Mucosa of rectum (tissue), 2 donors: Measurements from ENCODE around the gene MIB2.
"Not testable (repeated sequence)": the region's sequence is repeated elsewhere in the genome, so short reads cannot be mapped to it uniquely, and the experiment has no call there.

Source experiments
- H3K27ac ChIP-seq, 2 donors: one replicate each; pipeline ENCODE4 v1.7.0; 2013; ENCODE audit warnings: inconsistent platforms in 2 of 2, low read depth in 2 of 2, low read length in 2 of 2
- H3K27me3 ChIP-seq, 2 donors: one replicate each; pipeline ENCODE4 v1.7.0; 2013; ENCODE audit warnings: low read length in 2 of 2; ENCODE audit not compliant: control insufficient read depth in 2 of 2, insufficient read depth in 2 of 2
- H3K36me3 ChIP-seq, 2 donors: one replicate each; pipeline ENCODE4 v1.7.0; 2013; ENCODE audit warnings: low read length in 2 of 2; ENCODE audit not compliant: control insufficient read depth in 2 of 2, insufficient read depth in 2 of 2
- H3K4me1 ChIP-seq, 2 donors: one replicate each; pipeline ENCODE4 v1.7.0; 2013; ENCODE audit warnings: low read length in 2 of 2, mild to moderate bottlenecking in 1 of 2; ENCODE audit not compliant: control insufficient read depth in 2 of 2, insufficient read depth in 2 of 2
- H3K4me3 ChIP-seq, 2 donors: one replicate each; pipeline ENCODE4 v1.7.0; 2013; ENCODE audit warnings: low read length in 2 of 2
- H3K9ac ChIP-seq, 2 donors: one replicate each; pipeline ENCODE4 v1.7.0; 2013; ENCODE audit warnings: low read length in 2 of 2, low read depth in 1 of 2, mild to moderate bottlenecking in 1 of 2
- H3K9me3 ChIP-seq, 2 donors: one replicate each; pipeline ENCODE4 v1.7.0; 2013; ENCODE audit warnings: low read length in 2 of 2; ENCODE audit not compliant: control insufficient read depth in 2 of 2
- donor health status: healthy.
- donor health status: Normal muscosa, but diverticular disease.

The MIB2 gene

DNA sequence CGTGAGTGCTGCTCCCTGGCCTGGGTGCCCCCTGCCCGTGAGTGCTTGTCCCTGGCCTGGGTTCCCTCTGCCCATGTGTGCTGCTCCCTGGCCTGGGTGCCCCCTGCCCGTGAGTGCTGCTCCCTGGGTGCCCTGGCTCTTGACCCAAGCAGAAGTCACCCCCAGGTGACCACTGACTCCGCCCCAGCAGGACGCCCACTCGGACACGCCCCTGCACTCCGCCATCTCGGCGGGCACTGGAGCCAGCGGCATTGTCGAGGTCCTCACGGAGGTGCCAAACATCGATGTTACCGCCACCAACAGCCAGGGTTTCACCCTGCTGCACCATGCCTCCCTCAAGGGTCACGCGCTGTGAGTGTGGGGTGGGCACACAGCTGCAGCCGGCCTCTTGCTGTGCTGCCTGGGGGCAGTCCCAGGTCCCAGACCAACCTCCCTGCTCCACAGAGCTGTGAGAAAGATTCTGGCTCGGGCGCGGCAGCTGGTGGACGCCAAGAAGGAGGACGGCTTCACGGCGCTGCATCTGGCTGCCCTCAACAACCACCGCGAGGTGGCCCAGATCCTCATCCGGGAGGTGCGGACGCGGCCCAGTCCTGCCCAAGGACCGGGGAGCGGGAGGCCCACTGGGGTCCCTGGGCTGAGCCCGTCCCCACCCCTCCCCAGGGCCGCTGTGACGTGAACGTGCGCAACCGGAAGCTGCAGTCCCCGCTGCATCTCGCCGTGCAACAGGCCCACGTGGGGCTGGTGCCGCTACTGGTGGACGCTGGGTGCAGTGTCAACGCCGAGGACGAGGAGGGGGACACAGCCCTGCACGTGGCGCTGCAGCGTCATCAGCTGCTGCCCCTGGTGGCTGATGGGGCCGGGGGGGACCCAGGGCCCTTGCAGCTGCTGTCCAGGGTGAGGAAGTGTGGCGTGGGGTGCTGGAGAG is 12.8 kb downstream of the MIB2 start:
- peak overlapping the region; percentile 78 to 79 for H3K27ac ChIP-seq
- no peaks in the 10 kb centered on the region for H3K36me3 ChIP-seq
- H3K9ac ChIP-seq, result peak overlapping the region; percentile 17 to 67
- peaks cover 10 to 11% of the 10 kb centered on the region in 2 donors for H3K4me1 ChIP-seq
- H3K27me3 ChIP-seq, result peaks cover 2 to 3% of the 10 kb centered on the region in 2 donors
- no peaks in the 10 kb centered on the region for H3K9me3 ChIP-seq
- peak overlapping the region in 1 of 2 donors; percentile 33 for H3K4me3 ChIP-seq

DNA sequence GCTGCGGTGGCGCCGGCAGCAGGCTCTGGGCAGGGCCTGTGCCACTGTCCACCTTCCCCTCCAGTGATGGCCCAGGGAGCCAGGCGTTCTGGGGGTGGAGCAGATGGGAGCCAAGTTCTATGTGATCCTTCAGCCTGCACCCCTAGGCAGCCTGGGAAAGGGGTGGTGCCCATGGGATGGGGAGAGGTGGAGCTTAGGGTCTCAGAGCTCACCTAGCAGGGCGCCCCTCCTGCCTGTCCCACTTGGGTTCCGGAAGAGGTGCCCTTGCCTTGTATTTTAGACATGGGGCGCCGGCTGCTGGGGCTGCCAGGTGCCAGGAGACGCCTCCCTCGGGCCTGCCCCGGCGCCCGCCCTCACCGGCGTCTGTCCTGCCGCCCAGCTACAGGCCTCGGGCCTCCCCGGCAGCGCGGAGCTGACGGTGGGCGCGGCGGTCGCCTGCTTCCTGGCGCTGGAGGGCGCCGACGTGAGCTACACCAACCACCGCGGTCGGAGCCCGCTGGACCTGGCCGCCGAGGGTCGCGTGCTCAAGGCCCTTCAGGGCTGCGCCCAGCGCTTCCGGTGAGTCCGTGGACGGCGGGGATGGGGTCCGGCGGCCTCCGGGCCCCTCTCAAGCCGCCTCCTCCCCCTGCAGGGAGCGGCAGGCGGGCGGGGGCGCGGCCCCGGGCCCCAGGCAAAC is 13.6 kb downstream of the MIB2 start:
- H3K36me3 ChIP-seq, result no peaks in the 10 kb centered on the region
- H3K27ac ChIP-seq, result peak overlapping the region in 1 of 2 donors; percentile 48
- H3K4me1 ChIP-seq, result peaks cover 10 to 11% of the 10 kb centered on the region in 2 donors
- H3K9me3 ChIP-seq, result no peaks in the 10 kb centered on the region
- no peak overlapping the region for H3K9ac ChIP-seq
- H3K27me3 ChIP-seq, result peaks cover 2 to 3% of the 10 kb centered on the region in 2 donors
- no peak overlapping the region for H3K4me3 ChIP-seq

DNA sequence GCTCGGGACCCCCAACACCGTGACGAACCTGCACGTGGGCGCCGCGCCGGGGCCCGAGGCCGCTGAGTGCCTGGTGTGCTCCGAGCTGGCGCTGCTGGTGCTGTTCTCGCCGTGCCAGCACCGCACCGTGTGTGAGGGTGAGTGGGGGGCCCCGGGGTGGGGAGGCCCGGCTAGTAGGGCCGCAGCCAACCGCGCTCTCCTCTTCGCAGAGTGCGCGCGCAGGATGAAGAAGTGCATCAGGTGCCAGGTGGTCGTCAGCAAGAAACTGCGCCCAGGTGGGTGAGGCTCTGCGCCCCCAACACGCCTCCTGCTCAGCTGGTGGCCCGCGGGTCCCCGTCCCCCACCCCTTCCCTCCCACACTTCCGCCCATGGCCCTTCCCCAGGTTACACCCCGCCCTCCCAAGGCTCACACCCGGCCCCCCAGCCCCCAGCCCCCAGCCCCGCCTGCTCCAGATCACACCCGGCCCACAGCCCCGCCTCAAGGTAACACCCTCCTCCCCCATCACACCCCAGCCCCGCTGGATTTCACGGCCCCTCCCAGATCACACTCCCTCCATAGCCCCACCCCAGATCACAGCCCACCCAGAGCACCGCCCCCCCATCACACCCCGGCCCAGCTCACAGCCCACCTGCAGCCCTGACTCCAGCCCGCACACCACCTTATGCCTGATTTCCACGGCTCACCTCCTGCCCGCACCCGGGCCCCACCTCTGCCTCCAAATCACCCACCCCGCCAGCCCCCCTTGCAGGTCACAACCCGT is 14.3 kb downstream of the MIB2 start:
- peaks cover 10 to 11% of the 10 kb centered on the region in 2 donors for H3K4me1 ChIP-seq
- peak overlapping the region in 1 of 2 donors; percentile 78 for H3K27ac ChIP-seq
- H3K36me3 ChIP-seq, result no peaks in the 10 kb centered on the region
- H3K9ac ChIP-seq, result no peak overlapping the region
- H3K9me3 ChIP-seq, result no peaks in the 10 kb centered on the region
- peaks cover 2 to 3% of the 10 kb centered on the region in 2 donors for H3K27me3 ChIP-seq
- no peak overlapping the region for H3K4me3 ChIP-seq

DNA sequence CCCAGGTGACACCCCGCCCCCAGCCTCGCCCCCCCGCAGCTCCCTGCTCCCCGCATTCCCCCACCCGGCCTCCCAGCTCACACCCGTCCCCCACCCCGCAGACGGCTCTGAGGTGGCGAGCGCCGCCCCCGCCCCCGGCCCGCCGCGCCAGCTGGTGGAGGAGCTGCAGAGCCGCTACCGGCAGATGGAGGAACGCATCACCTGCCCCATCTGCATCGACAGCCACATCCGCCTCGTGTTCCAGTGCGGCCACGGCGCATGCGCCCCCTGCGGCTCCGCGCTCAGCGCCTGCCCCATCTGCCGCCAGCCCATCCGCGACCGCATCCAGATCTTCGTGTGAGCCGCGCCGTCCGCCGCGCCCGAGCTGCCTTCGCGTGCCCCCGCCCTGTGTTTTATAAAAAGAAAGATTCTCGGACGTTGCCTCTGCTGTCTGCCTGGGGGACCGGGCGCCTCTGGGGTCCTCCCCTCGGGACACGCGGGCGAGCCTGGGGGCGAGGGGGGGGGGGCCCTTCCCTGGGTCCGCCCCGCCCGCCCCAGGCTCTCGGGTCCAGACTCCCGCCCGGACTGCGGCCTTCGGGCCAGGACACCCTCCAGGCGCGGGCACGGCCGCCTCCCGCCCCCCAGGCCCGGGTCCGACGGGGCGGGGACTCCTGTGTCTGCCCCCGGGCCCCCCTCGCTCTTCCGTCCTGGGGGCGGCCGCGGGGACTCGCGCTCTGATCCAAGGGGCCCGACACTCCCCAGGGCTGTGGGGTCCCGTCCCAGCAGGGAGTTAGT is 15.1 kb downstream of the MIB2 start:
- H3K9me3 ChIP-seq, result no peaks in the 10 kb centered on the region
- peaks cover 2 to 3% of the 10 kb centered on the region in 2 donors for H3K27me3 ChIP-seq
- H3K36me3 ChIP-seq, result no peaks in the 10 kb centered on the region
- peak overlapping the region; percentile 61 to 78 for H3K27ac ChIP-seq
- H3K4me1 ChIP-seq, result peaks cover 10 to 11% of the 10 kb centered on the region in 2 donors
- peak overlapping the region in 1 of 2 donors; percentile 12 for H3K9ac ChIP-seq
- H3K4me3 ChIP-seq, result no peak overlapping the region

DNA sequence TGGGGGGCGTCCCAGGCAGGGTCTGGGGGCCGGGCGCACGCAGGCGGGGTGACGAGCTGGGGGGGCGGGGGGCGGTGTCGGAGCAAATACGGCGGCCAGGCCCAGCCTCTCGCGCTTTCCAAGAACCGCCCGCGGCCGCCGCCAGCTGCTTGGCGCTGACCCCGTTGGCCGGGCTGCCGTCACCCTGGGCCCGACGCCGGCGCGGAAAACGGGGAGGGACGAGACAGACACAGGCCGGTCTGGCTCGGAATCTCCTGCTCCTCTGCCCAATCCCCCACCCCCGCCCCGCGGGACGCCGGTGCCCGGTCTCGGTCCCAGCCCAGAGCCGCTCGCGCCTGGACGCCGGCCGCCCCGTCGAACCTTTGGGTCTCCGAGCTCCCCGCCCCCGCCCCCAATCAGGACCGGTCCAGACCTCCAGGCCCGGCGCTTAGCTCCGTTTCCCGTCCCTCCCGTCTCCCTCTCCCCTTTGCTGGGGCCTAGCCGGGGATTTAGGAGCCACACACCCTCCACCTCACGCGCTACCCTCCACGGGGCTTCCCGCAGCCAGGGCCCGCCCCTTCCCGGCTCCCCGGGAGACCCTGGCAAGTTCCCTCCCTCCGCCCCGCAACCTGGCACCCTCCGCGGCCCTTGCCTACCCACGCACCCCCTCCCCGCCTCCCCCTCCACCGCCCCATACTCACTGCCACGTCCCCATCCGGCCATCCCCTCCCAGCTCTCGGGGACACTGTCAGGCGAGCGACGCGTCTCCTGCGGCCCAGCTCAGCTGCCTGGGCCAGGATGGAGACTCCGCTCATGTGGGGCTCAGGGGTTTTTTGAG is 15.9 kb downstream of the MIB2 start:
- Histone ChIP-seq H3K4me3 (no peak overlapping the region), H3K36me3 (no peaks in the 10 kb centered on the region), H3K9ac (peak overlapping the region in 1 of 2 donors; percentile 12), H3K27ac (peak overlapping the region; percentile 61 to 78), H3K27me3 (peaks cover 2 to 3% of the 10 kb centered on the region in 2 donors), H3K4me1 (peaks cover 10 to 11% of the 10 kb centered on the region in 2 donors), H3K9me3 (no peaks in the 10 kb centered on the region)

GRCh38 chr1:1631782-1632420 is 16.6 kb downstream of the MIB2 start, which contains the start of gene MMP23B:
MMP23B (plus strand) TSS chr1:1632173; CDS start chr1:1632219, 46 bp downstream.
- Histone ChIP-seq H3K4me1 (peaks cover 8% of the 10 kb centered on the region in 2 donors), H3K27ac (peak within 1 kb of the TSS; percentile 51 to 52), H3K4me3 (no peak within 1 kb of the TSS)

DNA sequence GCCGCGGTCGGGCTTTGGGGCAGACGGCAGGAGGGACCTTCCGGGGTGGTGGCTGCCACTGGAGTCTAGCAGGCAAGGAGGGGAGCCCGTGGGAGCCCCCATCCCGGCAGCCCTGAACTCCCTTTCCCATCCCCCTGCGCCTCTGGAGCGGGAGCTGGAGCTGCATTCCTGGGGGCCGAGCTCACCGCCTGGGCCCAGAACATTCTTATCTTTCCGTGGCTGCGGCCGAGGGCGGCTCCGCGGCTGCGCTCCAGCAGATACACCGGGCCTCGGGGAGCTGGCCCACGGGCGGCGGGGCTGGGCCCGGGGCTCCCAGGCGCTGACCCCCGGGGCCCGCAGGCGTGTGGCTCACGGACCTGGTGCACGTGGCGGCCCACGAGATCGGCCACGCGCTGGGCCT is 18.1 kb downstream of the MIB2 start:
- not testable (repeated sequence) for H3K4me3 ChIP-seq, H3K27ac ChIP-seq, H3K36me3 ChIP-seq, H3K27me3 ChIP-seq, H3K4me1 ChIP-seq, H3K9ac ChIP-seq, H3K9me3 ChIP-seq

More at GRCh38 chr1:1631782-1632420, 16.6 kb downstream of the MIB2 start, which contains the start of gene MMP23B:
- H3K9me3 ChIP-seq, result no peaks in the 10 kb centered on the region
- no peak within 1 kb of the TSS for H3K9ac ChIP-seq
- H3K27me3 ChIP-seq, result peaks cover 2 to 3% of the 10 kb centered on the region in 2 donors
- H3K36me3 ChIP-seq, result peaks cover 4 to 5% of the 10 kb centered on the region in 2 donors

DNA sequence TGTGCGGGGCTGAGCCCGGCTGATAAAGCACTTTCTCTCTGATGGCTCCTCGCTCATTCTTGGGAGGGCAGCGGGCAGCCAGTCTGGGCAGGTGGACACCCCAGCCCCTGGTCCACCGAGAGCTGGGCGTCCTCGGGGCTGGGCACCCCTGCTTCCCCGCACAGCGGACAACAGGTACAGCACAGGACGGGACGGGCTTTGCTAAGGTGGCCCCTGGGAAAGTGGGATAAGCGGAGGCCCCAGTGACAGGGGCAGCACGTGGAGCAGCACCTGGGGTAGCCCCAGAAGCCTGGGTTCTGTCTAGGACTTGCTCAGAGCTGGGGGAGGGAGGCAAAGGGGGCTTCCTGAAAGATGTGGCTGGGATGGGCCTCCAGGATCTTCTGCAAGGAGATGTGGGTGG is 19.3 kb downstream of the MIB2 start:
- not testable (repeated sequence) for H3K4me1 ChIP-seq, H3K27me3 ChIP-seq, H3K27ac ChIP-seq

More for the DNA sequence above, 19.3 kb downstream of the MIB2 start:
- not testable (repeated sequence) for H3K9ac ChIP-seq, H3K9me3 ChIP-seq, H3K4me3 ChIP-seq, H3K36me3 ChIP-seq
